Natural killer cell (primary cell): Measurements from ENCODE around the gene TCHP. TPM values are rescaled to one million over a fixed set of nuclear protein-coding genes. Genes with fewer than 3 reads are reported as not detected.

Experiments used
- ATAC-seq, 3 donors: fragments of 150-1000 bp in 2 of 3; fragments of 200-7000 bp in 1 of 3; cut with Tn5 transposase; 1 replicate in 1 of 3; 2 replicates in 2 of 3; pipeline ENCODE4 v1.10.0; 2021; ENCODE audit warnings: mild to moderate bottlenecking in 2 of 3, moderate library complexity in 2 of 3
- DNase-seq, 2 donors: peaks; one replicate each; pipeline versions ENCODE4 v3.0.0 to v3.0.0-alpha.2; 2013 to 2021; ENCODE audit warnings: mixed read lengths in 1 of 2
- H3K27ac ChIP-seq: one replicate; pipeline ENCODE4 v1.5.1; 2013; ENCODE audit warnings: mild to moderate bottlenecking, low read length
- H3K27me3 ChIP-seq: one replicate; pipeline ENCODE4 v1.6.1; 2013; ENCODE audit warnings: low read length; ENCODE audit not compliant: control insufficient read depth, insufficient read depth
- H3K36me3 ChIP-seq: one replicate; pipeline ENCODE4 v1.6.1; 2013; ENCODE audit warnings: low read length; ENCODE audit not compliant: control insufficient read depth, insufficient read depth
- H3K4me1 ChIP-seq: one replicate; pipeline ENCODE4 v1.6.1; 2013; ENCODE audit warnings: low read length; ENCODE audit not compliant: control insufficient read depth, insufficient read depth
- H3K4me3 ChIP-seq: one replicate; pipeline ENCODE4 v1.5.1; 2013; ENCODE audit warnings: low read length
- H3K9me3 ChIP-seq: one replicate; pipeline ENCODE4 v1.6.1; 2013; ENCODE audit warnings: low read length; ENCODE audit not compliant: control insufficient read depth, insufficient read depth
- H3K27ac Mint-ChIP-seq, 2 donors: one replicate each; pipeline ENCODE4 v1.8.0; 2022; ENCODE audit warnings: mild to moderate bottlenecking in 2 of 2, mixed read lengths in 2 of 2, moderate library complexity in 1 of 2
- H3K27me3 Mint-ChIP-seq, 2 donors: one replicate each; pipeline ENCODE4 v1.8.0; 2022; ENCODE audit warnings: low read depth in 2 of 2, mixed read lengths in 2 of 2
- H3K36me3 Mint-ChIP-seq: one replicate; pipeline ENCODE4 v1.8.0; 2022; ENCODE audit warnings: mixed read lengths
- H3K4me1 Mint-ChIP-seq, 2 donors: one replicate each; pipeline ENCODE4 v1.8.0; 2022; ENCODE audit warnings: mixed read lengths in 2 of 2
- H3K4me3 Mint-ChIP-seq: one replicate; pipeline ENCODE4 v1.8.0; 2022; ENCODE audit warnings: mild to moderate bottlenecking, moderate library complexity, mixed read lengths
- H3K9me3 Mint-ChIP-seq, 2 donors: one replicate each; pipeline ENCODE4 v1.8.0; 2022; ENCODE audit warnings: mixed read lengths in 2 of 2
- WGBS: methylation state at CpG from one replicate; pipeline ENCODE4 v1.1.7; 2013; ENCODE audit warnings: missing lambda C conversion rate; ENCODE audit not compliant: insufficient coverage; 5-methylcytosine and 5-hydroxymethylcytosine counted together
- intact Hi-C: fragments of 100-400 bp; cut with micrococcal nuclease; formaldehyde crosslinking; loops from one replicate; pipeline ENCODE4 v1.14.2; 2022
- total RNA-seq, 4 donors: library from RNA; stranded (reverse); fragments of 120-200 nt in 1 of 4; gene quantifications; one replicate each; pipeline versions ENCODE4 v1.2.3 to v1.2.4, GENCODE V29; 2013 to 2022
- TF ChIP-seq, protein P1 (sequence below): fragments of 200-600 bp; IDR thresholded peaks from one replicate; pipeline ENCODE4 v1.8.0; 2022; ENCODE audit warnings: antibody characterized with exemption

The TCHP gene
- total RNA-seq, 3 donors from 2014 or later (not counting 1 experiment from before 2014, with no cell fraction given): 33.7 to 42.5 (median 38.7) TPM

DNA sequence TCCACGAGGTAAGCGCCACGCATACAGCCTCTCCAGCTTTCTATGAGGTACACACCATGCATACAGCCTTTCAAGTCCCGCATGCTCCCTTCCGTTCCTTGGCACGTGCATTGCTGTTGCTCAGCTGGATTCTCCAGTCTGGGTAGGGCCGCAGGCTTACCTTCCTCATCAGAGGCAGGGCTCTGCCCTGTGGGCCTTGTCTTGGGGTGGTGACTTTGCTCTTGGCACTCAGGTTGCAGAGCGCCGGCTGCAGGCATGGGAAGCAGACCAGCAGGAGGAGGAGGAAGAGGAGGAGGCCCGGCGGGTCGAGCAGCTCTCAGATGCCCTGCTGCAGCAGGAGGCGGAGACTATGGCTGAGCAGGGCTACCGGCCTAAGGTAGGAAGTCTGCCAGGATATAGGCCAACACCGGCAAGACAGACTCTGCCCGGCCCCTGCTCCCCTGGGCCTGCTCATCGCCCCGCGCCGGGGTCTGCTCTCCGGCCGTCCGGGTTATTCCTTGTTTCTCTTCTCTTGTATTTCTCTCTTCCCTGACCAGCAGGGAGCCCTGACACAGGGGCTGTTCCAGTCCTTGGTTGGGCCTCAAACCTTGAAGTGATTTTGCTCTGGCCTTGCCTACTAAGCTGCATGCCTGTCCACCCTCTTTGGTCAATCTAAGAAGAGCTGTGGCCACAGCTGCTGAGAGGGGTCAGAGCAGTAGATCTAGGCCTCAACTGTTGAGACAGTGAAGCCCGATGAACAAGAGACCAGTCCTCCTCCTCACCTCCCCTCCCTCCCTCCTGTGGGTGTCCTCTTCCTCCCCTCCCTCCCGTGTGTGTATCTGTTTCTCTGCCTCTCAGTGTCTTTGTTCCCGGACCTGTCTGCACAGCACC lies 15.3 kb downstream of the TCHP start:
- H3K27me3 ChIP-seq: no peaks in the 10 kb centered on the region
- no peaks in the 10 kb centered on the region for H3K9me3 ChIP-seq
- peak overlapping the region; percentile 18 to 38 for H3K27ac Mint-ChIP-seq
- no peaks in the 10 kb centered on the region for H3K27me3 Mint-ChIP-seq
- H3K4me1 ChIP-seq: no peaks in the 10 kb centered on the region
- DNase-seq (no peak), ATAC-seq (no peak)
- H3K4me1 Mint-ChIP-seq: peaks cover 0 to 5% of the 10 kb centered on the region in 2 donors
- TF ChIP-seq, protein P1, sequence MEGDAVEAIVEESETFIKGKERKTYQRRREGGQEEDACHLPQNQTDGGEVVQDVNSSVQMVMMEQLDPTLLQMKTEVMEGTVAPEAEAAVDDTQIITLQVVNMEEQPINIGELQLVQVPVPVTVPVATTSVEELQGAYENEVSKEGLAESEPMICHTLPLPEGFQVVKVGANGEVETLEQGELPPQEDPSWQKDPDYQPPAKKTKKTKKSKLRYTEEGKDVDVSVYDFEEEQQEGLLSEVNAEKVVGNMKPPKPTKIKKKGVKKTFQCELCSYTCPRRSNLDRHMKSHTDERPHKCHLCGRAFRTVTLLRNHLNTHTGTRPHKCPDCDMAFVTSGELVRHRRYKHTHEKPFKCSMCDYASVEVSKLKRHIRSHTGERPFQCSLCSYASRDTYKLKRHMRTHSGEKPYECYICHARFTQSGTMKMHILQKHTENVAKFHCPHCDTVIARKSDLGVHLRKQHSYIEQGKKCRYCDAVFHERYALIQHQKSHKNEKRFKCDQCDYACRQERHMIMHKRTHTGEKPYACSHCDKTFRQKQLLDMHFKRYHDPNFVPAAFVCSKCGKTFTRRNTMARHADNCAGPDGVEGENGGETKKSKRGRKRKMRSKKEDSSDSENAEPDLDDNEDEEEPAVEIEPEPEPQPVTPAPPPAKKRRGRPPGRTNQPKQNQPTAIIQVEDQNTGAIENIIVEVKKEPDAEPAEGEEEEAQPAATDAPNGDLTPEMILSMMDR: no peak
- WGBS: 95% methylated on average over 26 of the region's 26 CpGs
- no peak overlapping the region for H3K4me3 ChIP-seq
- intact Hi-C loops: no loop called here
- peaks cover 14% of the 10 kb centered on the region for H3K36me3 Mint-ChIP-seq
- no peak overlapping the region for H3K4me3 Mint-ChIP-seq
- H3K9me3 Mint-ChIP-seq: no peaks in the 10 kb centered on the region
- peaks cover 84% of the 10 kb centered on the region for H3K36me3 ChIP-seq
- H3K27ac ChIP-seq: no peak overlapping the region

- Mint-ChIP-seq H3K27ac (peak overlapping the region; percentile 29 to 38), H3K4me1 (no peaks in the 10 kb centered on the region), H3K4me3 (no peak overlapping the region), H3K27me3 (no peaks in the 10 kb centered on the region), H3K9me3 (no peaks in the 10 kb centered on the region), H3K36me3 (peaks cover 14% of the 10 kb centered on the region)
- Histone ChIP-seq H3K27me3 (no peaks in the 10 kb centered on the region), H3K36me3 (peaks cover 85% of the 10 kb centered on the region), H3K4me3 (no peak overlapping the region), H3K4me1 (no peaks in the 10 kb centered on the region), H3K9me3 (no peaks in the 10 kb centered on the region), H3K27ac (no peak overlapping the region)
- no peak for DNase-seq
- ATAC-seq: no peak
- intact Hi-C loops: no loop called here
- TF ChIP-seq, protein P1: no peak
- 99% methylated on average over 4 of the region's 4 CpGs for WGBS
These were observed 16.0 kb downstream of the TCHP start for GRCh38 chr12:109916045-109916444.

GRCh38 chr12:109919456-109919855 lies 19.4 kb downstream of the TCHP start:
- DNase-seq: no peak
- no peaks in the 10 kb centered on the region for H3K27me3 Mint-ChIP-seq
- intact Hi-C loops: no loop called here
- H3K4me1 Mint-ChIP-seq: peaks cover 0 to under 1% of the 10 kb centered on the region in 2 donors
- no peak overlapping the region for H3K27ac Mint-ChIP-seq
- Histone ChIP-seq H3K36me3 (peaks cover 68% of the 10 kb centered on the region), H3K4me3 (no peak overlapping the region), H3K27ac (no peak overlapping the region), H3K27me3 (no peaks in the 10 kb centered on the region), H3K4me1 (no peaks in the 10 kb centered on the region), H3K9me3 (no peaks in the 10 kb centered on the region)
- no peak overlapping the region for H3K4me3 Mint-ChIP-seq
- TF ChIP-seq, protein P1: no peak
- peaks cover 14% of the 10 kb centered on the region for H3K36me3 Mint-ChIP-seq
- no peaks in the 10 kb centered on the region for H3K9me3 Mint-ChIP-seq
- no peak for ATAC-seq
- WGBS: 97% methylated on average over 9 of the region's 10 CpGs
